PC-9 (cell line): ENCODE results near the gene LENG8.

ENCODE experiments used
- CTCF ChIP-seq: fragments of 200-600 bp; sonication (generic); conservative IDR thresholded peaks from 2 replicates; pipeline ENCODE4 v1.6.1; 2017; ENCODE audit warnings: mixed run types, antibody characterized with exemption, mild to moderate bottlenecking, moderate library complexity
- EZH2 ChIP-seq: fragments of 200-600 bp; sonication (generic); IDR thresholded peaks from 2 replicates; pipeline ENCODE4 v1.8.0; 2017; ENCODE audit warnings: antibody characterized with exemption, low read depth

GRCh38 chr19:54493967-54494585, 45.1 kb downstream of the LENG8 start:
- TF ChIP-seq CTCF (no peak), EZH2 (no peak)
